Activated naive CD4-positive, alpha-beta T cell treated with Interleukin-2 at 50 U/mL for 16 hours (primary cell): ENCODE measurements around the gene RAB31.
"Not testable (repeated sequence)": the region's sequence is repeated elsewhere in the genome, so short reads cannot be mapped to it uniquely, and the experiment has no call there.

Source experiments
- DNase-seq: peaks from one replicate; pipeline ENCODE4 v3.0.0-alpha.2; 2020

RAB31 gene

DNA sequence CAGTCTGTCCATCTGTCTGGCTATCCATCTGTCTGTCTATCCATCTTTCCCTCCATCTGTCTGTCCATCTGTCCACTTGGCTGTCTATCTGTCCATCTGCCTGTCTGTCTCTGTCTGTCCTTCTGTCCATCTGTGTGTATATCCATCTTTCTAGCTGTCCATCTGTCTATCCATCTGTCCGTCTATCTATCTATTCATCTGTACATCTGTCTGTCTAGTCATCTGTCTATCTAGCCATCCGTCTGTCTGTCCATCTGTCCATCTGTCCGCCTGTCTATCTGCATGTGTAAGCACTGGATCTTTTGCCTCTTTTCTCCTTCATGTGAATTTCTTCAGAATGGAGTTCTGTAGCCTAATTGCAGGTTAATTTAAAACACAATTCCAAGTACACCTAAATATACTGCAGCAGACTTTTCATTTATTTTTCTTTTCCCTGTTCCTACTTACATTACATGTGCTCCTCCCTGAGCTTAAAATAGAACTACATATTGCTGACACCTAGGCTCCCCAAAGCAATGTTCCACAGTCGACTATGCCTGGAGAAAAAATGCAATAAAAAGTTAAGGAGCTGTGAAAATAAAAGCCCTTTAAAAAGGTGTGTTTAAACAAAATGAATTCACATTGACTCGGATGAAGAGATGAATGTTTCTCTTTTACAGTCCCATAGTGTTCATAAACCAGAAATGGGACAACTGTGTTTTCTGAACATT lies 140.2 kb downstream of the RAB31 start:
- no peak for DNase-seq

DNA sequence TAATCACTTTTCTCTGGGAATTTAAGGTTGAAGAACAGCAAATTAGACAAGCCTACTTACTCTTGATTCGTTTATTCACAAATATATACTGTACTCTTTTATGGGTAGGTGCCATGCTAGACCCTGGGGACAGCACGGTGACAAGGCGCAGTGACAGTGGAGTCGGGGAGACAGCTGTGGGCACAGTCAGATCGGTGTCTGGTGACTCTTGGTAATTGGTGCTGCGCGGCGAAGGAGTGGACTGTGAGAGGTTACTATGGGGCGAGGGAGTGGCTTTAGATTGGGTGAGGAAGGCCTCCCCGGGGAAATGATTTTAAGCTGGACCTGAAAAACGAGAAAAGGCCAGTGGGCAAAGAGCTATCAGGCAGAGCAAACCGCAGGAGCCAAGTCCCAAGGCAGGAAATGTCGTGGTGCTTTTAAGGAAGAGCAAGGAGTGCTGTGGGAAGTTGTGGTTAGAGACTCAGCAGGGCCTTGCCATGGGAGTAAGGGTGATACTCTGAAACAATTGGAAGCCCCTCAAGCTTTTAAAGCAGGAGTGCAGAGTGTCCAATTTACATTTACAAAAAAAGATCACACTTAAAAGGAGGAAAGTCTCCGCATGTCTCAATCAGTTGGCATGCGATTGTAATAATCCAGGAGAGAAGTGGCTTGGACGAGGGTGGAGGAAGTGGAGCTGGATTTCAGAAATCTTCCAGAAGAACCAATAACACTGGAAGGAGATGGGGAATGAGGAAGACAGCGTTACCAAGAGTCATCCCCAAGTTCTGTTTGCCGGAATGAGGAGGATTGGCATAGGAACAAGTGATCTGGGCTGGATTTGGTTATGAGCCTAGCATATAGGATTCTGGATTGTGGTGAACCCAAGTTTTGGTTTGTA lies 141.5 kb downstream of the RAB31 start:
- DNase-seq = no peak

- DNase-seq = no peak
Measured at GRCh38 chr18:9850309-9850708, 142.2 kb downstream of the RAB31 start.

DNA sequence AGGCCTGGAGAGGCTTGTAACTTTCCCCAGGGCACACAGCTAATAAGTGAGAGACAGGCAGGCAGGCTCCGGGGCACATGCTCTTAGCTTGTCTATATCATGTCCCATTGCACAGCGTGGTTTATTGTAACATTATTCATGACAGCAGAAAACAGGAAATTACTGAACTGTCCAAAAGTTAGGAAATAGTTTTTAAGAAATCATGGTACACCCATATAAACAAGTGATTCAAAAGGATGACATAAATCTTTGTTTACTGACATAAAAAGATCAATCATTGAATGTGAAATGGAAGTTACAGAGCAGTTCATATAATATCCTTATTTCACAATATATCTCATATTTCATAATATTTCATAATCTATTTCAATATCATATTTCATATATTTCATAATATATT lies 143.4 kb downstream of the RAB31 start:
- DNase-seq = no peak

- DNase-seq = no peak
Measured at GRCh38 chr18:9852266-9853081, 144.4 kb downstream of the RAB31 start.

DNA sequence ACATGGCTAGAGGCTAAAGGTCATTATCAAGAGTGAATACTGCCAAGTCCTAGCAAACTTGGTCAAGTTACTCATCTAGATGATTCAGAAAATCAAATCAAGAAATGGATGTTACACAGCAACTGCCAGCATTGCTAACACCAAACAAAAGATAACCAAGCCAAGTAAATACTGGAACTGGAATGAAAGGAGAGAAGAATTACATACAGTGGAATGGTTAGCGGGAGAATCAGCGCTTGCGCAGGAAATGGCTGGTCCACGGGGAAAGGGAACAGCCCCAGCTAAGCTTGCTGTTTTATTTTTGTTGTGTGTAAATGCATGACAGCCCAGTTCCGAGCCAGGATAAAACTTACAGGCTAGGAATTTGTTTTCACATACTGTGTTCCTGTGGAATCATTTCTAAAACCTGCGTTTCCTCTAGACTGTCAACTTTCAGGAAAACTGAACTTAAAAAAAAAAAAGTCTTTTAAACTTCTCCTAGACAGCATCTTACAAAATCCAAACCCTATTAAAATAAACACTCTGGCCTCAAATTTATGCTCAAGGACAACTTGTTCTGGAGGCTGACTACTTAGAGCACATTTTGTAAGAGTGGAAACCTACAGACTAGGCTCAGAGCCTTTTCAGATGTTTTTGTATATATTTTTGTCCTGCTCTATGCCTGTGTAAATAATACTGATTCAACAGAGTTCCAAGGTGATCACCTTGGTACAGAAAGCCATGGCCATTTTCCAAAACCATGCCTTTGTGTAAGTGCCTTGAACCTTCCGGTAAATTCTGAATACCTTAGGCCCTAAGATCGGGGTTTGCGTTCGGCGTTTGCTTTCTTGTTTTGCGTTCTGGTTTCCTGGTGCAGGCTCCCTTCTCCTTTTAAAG lies 146.9 kb downstream of the RAB31 start:
- DNase-seq = no peak

- no peak for DNase-seq
Measured at GRCh38 chr18:9855681-9856080, 147.6 kb downstream of the RAB31 start.

DNA sequence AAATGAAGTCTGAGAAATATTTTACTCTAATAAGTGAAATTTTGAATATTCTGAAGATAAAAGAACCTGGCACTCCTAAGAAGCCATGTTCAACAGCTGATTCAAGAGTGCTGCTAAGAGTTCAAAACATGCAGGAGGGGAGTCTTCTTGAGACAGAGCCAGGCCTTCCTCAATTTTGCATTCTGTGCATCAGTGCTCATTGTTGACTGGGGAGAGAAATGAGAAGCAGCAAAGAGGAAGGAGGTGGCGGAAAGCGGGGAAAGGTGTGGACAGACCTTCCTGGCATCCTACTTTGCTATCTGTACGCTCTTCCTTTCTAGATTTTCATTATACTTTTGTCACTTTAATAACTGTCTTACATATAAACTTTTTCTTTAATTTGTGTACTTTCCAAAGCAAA lies 148.0 kb downstream of the RAB31 start:
- no peak for DNase-seq

DNA sequence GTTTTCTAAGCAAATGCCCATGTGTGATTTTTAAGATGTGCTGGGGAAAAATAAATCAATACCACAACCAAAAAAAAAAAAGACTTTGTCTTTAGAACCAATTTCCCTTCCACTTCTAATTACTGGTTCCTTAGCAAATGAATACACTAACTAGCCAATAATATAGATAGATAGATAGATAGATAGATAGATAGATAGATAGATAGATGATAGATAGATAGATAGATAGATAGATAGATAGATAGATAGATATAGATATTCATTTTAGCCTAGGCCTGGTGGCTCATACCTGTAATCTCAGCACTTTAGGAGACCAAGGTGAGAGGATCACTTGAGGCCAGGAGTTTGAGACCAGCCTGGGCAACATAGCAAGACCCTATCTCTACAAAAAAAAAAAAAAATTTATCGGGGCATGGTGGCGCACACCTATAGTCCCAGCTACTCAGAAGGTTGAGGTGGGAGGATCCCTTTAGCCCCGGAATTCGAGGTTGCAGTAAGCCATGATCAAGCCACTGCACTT lies 149.4 kb downstream of the RAB31 start:
- DNase-seq = not testable (repeated sequence)

GRCh38 chr18:9858642-9859041 lies 150.5 kb downstream of the RAB31 start:
- no peak for DNase-seq

DNA sequence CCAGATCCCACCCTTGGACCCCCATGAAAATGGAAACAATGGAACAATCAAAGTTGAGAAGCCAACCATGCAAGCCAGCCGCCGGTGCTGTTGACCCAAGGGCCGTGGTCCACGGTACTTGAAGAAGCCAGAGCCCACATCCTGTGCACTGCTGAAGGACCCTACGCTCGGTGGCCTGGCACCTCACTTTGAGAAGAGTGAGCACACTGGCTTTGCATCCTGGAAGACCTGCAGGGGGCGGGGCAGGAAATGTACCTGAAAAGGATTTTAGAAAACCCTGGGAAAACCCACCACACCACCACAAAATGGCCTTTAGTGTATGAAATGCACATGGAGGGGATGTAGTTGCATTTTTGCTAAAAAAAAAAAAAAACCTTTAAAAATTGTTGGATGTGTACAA lies 151.1 kb downstream of the RAB31 start:
- DNase-seq = no peak

DNA sequence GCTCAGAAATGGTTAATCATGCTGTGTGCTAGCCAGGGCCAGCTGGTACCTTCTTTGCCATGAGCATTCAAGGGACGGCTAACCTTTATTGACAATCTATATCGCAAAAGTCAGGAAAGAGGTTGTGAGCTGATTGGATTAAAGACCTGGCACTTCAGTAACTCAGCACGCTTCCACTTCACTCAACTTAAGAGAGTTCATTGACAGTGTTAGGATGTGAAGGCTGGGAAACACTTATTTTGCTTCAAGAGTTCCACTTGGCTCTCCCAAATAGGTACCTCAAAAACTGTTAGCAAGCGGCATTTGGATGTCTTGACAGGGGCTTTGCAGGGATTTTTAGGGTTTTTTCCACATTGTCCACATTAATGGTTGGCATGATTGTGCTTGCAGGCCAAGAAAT lies 152.6 kb downstream of the RAB31 start:
- no peak for DNase-seq

GRCh38 chr18:9861157-9861556 lies 153.1 kb downstream of the RAB31 start:
- DNase-seq = no peak

DNA sequence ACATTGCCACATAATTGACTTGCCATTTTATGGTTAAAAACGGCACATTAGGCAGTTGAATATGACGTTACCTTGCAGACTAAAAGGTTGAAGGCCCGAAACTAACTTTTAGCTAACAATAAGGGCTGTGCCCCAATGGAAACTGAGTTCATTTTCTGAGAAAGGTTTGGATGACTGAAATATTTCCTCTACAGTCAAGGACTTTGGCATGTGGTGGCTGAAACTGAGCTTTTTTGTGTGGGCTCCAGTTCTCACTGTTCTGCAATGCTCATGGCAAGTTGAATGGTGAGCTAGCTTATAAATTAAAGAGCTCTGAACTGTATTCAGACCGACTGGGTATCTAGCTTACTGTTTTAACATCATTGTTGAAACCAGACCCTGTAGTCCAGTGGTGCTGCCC lies 153.8 kb downstream of the RAB31 start:
- DNase-seq = peak; percentile 8

- no peak for DNase-seq
Measured at GRCh38 chr18:9862686-9863085, 154.6 kb downstream of the RAB31 start.

DNA sequence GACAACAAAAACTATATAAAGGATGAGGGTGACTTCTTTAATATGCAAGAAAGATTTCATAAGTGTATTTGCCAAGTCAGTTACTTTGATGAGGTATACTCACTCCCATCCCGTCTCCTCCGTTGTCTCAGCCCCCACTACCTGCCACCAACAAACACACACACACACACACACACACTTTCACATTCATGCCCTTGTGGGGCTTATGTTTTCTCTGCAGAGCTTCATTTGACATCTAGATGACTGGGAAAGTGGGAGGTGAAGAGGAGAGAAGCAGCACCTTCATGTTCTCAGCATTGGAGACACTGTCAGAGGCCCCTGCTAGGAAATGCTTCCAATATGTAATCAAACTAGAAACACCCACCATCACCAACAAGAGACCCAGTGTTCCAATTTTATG lies 155.2 kb downstream of the RAB31 start:
- DNase-seq = no peak

GRCh38 chr18:9865764-9866490 lies 157.8 kb downstream of the RAB31 start:
- DNase-seq = no peak

- DNase-seq = no peak
Measured at GRCh38 chr18:9866627-9867026, 158.5 kb downstream of the RAB31 start.

DNA sequence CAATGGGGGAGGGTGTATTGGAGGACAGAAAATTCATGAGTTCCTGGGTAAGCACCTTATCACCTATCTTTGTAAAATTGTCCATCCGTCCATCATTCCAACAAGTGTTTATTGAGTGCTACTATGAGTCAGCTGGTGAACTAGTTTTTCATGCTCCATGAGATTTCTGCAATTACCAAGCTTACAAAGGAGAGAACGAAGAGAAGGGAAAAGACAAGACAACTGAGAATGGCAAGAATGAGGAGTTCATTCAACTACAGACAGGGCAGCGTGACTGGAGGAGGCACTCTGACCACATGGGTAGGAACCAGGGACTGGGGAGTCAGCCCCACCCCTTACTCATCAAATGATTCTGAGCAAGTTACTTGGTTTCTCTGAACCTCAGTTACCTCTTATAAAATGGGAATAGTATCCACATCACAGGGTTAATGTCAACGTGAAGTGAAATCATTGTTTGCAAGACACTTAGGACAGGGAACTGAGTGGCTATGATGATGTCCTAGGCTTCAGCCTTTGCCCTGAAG lies 159.0 kb downstream of the RAB31 start:
- no peak for DNase-seq

DNA sequence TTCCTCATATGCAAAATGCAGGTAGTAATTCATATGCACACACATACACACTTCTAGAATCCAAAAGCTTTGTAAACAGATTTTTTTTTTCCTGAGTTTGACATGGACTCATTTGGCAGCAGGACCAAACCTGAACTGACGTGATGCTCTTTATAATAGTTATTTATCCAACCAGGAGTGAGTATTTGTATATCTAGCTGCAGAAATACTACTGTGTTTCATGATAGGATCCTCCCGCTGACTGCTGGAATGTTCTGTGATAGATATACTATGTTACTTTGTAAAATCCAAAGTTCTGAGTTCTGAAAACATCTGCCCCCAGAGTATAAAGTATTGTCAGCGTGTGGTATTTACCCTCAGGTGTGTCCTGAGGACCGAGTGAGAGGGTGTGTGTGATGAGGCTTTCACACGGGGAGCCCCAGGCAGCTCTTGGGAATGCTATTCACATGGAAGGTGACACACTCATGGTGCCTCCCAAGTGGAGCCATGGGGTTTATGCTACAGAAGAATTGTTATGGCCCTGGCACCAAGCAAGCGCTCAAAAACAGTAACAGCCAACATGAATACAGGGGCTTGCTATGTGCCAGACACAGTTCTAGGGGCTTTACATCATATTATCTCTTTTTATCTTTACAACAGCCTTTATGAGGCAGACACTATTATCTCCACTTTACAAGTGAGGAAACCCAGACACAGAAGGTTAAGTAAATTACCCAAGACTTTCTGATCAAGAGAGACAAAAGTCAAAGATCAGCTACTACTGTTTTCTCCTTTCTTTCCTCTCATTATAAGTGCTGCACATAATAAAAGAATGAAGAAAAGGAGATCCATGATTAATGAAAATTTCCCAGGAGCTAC lies 161.0 kb downstream of the RAB31 start:
- no peak for DNase-seq
